HG03196 (cell line): ENCODE results near the gene FOXP1.
A peak's percentile ranks its signal among the peaks of the same experiment; 100 is the strongest.

Experiments
- ATAC-seq: cut with Tn5 transposase; IDR thresholded peaks from one replicate; pipeline ENCODE4 v1.9.1; 2021; ENCODE audit not compliant: unreplicated experiment

The FOXP1 gene

DNA sequence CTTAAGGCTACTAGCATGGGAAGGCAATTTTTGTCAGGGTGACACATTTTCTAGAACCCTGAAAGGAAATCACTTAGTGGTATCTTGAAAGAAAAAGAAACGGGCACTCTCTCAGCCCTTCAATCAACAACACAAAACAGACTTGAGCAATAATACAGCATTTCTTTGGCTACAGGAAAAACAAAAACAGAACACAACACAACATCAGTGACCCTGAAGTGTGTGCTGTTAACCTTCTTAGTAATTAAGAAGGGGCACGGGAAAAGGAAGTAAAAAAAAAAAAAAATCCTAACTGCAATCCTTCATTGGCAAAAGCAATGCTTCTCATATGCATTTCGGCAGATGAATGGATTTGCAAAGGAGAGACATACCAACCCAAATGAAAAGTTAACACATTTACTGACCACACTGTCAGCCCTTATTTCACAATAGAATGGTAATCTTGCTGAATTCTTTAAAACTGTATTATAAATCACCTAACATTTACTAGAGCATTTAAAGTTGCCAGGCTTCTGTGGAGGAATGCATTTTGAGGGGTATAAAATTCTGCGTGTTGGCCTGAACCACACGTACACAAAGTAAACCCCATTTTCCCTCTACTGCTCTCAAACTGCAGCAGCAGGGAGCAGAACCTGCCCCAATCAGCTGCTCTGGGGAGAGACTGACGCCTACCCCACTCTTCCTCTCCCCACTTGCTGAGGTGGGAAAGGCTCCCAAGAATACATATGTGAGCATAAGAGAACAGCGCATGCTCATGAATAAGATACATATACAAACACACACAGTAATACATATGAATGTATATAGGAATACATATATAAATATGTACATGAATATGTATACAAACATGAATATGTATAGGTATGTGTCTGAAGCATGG lies 198.5 kb downstream of the FOXP1 start:
- no peak for ATAC-seq

DNA sequence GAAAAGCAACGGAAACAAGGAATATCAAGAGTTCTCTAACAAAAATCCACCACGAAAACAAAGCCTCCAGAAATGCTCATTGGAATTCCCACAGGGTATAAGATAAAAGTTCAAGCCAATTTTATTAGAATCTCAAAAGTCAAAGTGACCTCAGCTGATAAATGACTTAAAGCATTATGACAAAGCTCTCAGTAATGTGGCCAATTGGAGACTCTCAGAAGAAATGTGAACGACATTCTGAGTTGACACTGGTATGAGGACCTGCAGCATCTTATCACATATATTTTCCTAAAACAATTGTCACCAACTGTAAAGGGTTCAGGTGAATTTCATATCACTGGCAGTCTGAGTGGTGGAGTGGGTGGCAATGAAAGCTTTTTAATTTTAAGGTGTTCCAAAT lies 199.1 kb downstream of the FOXP1 start:
- ATAC-seq = no peak

DNA sequence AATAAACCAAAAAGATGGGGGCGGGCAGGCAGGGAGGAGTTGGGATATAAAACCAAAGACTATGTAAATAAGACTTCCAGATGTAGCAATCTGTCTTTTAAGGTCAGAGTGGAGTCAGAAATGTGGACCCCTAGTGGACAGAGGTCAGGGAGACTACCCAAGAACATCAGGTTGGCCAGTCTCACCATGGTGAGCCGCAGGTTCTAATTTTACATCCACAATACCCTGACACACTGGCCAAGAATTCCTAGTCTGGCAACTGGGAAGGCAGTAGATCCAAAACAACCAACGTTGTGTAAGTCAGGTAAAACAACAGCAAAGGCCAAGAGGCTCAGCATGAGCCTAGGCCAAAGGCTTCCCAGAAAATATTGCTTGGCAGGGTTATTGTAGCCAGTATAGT lies 203.4 kb downstream of the FOXP1 start:
- no peak for ATAC-seq

DNA sequence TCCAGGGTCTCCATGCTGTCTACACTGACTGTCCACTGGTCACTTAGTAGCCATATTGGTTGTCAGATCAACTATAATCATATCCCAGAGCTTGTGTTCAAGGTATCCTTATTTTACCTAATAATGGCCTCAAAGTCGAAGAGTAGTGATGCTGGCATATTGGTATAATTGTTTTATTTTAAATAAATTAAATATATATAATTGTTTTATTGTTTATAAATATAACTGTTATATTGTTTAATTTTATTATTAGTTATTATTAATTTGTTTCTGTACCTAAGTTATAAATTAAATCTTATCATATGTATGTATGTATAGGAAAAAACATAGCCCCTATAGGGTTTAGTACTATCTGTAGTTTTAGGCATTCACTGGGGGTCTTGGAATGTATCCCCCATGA lies 205.0 kb downstream of the FOXP1 start:
- ATAC-seq = no peak

DNA sequence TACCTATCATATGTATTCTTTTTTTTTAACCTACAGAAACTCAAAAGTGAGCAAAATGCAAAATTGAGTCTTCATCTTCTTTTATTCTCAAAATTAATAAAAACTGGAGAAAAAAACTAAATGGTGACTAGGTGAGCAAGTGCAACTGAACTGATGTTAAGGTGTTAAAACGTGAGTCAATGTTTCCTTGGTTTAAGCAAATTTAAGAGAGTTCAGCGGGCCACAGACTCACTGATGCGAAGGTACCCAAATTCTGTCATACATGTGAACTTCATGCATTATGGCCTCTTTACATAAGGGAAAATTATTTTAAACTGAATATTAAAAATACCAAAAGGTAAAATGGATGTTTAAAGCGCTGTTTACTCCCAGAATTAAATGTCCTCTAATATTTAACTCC lies 206.6 kb downstream of the FOXP1 start:
- no peak for ATAC-seq

DNA sequence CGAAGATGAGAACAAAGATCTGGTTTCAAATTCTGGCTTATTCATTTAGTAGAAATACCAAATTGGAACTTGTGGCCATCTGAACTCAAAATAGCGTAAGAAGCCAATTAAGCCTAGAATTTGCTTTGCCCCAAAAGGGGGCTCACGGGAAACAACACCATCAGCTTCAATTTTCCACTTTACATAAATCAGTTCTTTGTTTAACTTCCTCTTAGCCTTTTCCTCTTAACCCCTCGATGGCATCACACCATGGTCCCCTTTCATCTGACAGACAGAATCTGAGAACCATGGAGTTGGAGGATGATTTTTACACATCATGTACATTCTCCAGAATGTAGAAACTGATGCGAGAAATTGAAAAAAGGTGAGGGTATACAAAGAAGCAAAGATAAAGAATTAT lies 207.0 kb downstream of the FOXP1 start:
- ATAC-seq = no peak

DNA sequence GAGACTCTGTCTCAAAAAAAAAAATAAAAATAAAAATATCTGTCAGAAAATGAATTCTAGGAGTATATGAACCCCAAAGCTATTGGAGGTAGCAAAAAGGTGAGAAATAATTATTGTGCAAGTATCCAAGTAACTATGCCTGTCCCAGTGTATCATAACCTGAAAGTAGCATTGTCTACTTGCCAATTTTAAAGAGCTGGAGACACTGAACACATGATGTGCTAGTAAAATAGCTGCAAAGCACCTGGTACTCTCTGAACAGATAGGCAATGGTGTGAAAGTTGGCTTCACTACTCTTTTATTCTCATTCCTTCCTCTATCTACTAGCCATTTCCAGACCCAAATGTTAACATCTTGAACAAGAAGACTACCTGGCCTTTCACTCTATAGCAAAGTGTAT lies 208.9 kb downstream of the FOXP1 start:
- ATAC-seq = no peak

DNA sequence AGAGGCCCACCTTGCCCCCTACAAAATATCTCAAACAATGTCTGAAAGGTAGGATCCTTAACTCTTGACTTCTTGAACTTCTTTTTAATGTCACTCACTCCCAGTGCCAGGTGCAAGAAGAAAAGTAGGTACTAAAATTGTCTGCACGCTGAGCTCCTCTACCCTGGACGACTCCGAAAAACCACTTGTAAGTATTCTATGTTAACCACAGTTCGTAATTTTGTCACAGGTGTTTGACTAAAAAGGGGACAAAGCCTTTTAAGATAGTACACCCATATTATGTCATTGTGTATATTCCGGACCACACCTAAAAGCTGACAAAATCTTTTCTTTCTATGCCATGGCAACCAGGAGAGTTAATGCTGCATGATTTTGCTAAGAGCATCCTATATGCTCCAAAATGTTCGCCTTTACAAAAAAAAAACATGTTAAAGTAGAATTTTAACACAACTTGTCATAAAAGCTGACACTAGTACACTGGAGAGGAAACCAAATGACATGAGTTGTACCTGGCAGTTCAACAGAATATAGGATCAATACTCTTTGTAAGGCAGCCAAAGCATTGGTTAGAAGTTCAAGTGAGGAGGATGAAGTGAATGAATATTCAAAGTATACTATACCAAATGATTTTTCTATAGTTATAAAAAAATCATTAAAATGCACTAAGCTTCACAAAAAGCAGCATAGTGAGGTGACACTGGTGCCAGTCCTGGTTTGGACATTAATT lies 210.5 kb downstream of the FOXP1 start:
- ATAC-seq = no peak

DNA sequence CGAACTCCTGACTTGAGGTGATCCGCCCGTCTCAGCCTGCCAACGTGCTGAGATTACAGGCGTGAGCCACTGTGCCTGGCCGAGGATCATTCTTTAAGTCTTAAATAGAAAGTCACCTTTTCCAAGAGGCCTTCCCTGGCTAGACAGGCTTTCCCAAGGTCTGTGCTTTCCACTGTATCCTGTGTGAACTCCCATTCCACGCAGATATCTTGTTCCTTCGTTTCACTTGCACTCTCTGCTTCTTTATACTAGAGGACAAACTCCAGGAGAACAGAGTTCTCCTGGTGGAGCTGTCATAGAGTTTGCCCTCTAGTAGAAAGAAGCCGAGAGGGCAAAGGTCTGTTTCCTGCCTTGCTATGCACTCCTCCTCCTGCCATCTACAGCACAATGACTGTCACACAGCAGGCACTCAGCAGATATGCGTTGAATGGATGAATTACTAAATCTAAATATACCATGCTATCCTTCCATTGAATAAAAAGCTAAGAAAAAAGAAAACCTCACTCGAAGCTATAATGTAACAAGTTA lies 211.2 kb downstream of the FOXP1 start:
- ATAC-seq = no peak

DNA sequence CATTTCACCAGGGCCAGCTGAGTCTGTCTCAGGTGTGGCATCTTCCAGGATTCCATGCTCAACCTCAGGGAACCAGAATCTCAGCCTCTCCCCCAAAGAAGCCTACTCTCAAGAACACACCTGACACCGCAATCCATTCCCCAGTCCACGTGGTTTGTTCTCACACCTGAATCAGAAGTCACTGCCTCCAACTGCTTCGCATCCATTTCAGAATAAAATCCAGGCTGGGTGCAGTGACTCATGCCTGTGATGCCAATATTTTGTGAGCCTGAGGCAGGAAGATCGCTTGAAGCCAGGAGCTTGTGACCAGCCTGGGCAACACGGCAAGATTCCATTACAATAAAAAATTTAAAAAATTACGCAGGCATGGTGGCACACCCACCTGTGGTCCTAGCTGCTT lies 212.2 kb downstream of the FOXP1 start:
- ATAC-seq = no peak

DNA sequence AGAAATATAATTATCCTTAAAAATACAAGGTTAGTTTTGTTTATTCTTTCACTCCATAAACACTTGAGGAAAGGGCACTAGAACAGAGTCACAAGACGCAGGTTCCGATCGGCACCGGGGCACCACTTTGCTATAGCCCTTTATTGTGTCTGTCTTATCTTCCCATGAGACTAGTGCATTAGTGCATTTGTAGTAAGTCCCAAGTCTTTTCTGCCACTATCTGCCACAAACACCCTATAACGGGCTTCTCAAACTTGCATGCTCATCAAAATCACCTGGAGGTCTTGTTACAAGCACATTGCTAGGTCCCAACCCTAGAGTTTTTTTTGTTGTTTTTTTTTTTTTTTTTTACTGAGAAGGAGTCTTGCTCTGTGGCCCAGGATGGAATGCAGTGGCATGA lies 213.1 kb downstream of the FOXP1 start:
- ATAC-seq = no peak

DNA sequence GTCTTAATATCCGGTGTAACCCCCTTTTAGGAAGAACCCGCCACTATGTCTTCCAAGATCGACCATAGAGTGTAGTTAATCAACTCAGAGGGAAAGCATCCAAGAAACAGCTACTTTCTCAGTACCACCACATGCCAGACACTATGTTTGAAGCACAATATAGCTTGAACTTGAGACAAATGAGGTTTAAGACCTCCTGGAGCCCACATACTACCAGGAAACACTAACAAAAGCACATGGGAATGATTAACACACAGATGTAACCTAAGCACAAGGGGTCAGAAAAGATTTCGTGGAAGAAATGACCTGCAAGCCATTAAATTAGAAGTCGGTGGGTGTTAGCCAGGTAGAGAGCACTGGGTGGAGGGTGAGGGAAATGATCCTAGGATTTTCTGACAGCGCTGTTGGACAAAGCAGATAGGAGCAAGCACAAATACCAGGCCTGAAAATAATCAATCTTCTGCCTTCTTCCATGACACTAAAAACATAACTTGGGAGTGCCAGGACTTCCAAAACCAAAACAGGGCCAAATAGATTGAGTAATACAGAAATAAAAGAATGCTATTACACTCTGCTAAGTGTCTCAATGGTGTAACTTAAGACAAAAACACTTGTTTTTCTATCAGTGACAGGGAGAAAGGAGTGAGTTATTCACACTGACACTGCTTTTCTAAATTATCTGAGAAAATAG lies 213.7 kb downstream of the FOXP1 start:
- ATAC-seq = no peak

DNA sequence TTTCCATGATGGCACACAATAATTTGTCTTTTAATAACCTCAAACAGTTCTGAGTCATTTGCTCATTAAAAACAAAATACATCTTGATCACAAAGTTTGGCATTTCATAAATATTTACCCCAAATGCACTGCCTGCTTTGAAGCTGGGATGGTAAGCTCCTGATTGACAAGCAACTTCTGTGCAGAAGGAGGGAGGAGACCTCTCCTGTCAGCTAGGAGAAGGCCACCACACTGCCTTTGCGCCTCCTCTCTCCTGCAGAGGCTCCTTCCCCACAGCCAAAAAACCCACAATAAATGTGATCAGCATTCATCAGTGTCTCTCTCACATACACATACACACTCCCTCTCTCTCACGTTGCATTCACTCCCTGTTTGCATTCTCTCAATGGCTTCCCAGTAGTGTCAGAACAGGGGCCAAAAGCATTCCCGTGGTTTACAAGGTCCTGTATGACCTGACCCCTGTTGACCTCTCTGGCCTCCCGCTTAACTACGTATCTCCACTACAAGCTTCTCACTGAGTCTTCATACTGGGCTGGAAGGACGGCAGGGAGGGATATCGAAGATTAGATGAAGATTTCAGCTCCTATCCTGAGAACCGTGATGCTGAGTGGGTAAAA lies 216.4 kb downstream of the FOXP1 start:
- ATAC-seq = no peak

DNA sequence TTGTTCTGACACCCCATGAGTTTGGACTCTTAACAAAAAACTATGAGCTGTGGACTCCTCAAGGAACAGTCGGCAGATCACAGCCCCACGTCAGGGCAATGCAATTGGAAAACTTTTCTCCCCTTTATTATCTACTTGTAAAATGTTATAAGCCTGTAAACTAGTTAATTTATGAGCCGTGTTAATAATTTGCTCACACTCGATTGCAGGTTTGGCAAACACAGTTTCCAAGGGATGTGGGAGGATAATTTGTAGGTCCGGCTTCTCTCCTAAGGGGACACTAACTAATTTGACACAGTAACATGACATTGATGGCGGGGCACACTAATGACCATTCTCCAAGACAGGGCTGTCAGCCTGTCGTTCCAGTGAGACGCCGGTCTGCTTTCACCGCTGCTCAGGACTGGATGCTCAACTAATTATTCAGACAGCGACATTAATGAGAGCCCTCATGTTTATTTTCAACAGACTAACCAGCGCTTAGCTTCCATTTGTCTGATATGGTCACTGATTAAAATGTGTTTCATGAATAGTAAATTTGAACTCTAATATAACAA lies 222.1 kb downstream of the FOXP1 start:
- ATAC-seq = no peak

DNA sequence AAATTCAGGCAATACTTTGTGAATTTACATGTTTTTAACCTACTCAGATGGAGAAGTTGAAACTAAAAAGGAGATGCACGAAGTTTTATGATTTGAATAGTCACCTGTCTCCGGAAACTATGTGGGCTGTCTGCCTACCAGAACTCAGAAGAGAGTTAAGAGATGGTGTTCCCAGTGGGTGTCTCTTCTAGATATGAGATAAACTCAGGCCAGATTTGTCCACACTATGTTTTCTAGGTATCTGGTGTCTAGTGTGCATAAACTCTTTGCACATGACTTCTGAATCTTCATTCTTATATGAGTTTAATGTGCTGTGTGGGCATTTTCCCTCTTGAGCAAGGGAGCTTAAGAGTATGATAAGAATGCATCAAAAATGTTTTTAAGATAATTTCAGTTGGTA lies 222.8 kb downstream of the FOXP1 start:
- peak; percentile 79 for ATAC-seq

DNA sequence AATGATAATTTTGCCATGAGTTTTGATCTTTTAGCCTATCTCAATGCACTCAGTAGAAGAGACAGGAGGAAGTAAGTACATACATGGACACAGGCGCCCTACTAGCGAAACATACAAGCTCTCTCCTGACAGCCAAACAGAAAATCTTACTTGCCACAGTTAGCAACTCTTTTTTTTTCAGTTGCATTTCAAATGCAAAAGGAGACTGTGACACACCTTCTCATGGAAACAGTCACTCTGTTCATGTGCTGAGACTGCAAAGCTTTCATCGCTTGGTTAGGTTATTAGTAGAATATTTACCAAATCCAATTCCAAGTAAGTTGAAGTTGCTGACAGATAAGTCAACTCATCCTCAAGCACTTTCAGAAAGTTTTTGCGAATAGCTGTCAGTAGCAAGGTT lies 223.3 kb downstream of the FOXP1 start:
- ATAC-seq = peak; percentile 39

DNA sequence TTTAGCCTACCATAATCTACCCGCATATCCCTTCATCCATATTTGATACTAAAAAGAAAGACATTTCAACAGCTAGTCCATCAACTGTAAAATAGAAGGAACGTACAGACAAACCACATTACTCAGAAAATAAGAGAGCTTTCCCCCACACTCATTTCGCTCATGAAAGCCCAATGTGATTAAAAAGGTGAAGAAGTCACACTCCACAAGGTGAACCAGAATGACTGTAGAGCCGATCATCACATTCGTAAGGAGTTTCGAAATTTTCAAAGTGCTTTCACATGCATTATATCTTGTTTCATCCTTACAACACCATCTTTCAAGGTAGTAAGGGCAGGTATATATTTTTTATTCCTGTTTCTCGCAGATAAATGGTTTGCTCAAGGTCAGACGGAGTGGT lies 225.3 kb downstream of the FOXP1 start:
- no peak for ATAC-seq

DNA sequence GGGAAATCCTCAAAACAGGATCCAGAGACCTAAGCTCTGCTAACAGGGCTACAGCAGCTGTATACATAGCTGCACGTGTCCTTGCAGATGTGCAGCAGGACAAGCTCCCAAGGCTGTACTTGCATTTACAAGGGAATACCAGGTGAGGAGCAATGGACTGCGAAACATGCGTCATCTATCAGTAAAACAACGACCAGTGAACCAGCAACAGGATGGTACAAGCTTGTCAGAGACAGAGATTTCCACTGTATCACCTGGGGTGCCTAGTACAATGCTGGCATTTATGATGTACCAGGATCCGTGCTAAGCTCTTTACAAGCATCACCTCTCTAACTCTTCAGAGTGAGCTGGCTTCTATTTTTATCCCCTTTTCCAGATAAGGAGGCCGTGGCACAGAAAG lies 227.3 kb downstream of the FOXP1 start:
- ATAC-seq = no peak

DNA sequence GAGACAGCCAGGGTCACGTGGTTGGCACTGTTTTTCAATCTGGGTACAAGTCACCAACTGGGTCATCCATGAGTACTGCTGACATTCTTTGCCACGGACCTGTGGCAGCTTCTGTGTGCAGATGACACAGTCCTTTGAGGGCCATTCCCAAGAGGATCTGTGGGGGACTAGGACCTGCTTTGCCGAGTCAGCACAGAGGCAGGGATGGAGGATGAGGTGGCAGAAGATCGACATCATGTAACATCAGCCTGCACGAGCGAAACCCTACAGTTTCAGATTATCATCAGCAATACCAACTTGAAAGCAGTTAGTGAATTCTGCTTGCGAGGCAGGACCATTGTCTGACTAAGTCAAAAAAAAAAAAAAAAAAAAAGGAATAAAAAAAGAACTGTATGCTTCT lies 227.7 kb downstream of the FOXP1 start:
- ATAC-seq = no peak

DNA sequence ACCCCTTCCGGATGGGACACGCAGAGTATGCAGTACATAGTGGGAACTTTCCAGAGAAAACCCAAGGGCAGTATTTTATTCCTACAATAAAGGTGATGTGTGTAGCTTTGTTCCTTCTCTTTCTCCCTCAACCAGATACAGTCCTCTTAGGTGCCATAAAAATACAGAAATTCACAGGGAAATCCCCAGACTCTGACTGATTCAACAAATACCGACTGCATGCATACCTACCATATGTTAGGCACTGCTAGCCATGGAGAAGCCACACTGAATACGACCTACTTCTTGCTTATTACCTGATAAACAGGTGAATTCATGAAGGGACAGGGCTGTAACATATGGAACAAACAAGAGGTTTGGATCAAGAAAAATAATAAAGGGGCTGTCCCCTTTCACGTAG lies 228.5 kb downstream of the FOXP1 start:
- ATAC-seq = no peak
